Smooth muscle cell (in vitro differentiated cells): ENCODE measurements around the gene TLE3. TPM values are rescaled to one million over a fixed set of nuclear protein-coding genes. Genes with fewer than 3 reads are reported as not detected.
A peak's percentile ranks its signal among the peaks of the same experiment; 100 is the strongest.

Experiments used
- DNase-seq: peaks from one replicate; lab custom pipeline; 2025; ENCODE audit not compliant: unreplicated experiment; lab: John Stamatoyannopoulos, UW
- H2AFZ ChIP-seq: fragments of 200-600 bp; sonication (generic); 2 replicates; pipeline ENCODE4 v1.6.0; 2016; ENCODE audit warnings: antibody characterized with exemption, low read depth, mild to moderate bottlenecking
- H3F3A ChIP-seq: fragments of 200-600 bp; sonication (generic); 2 replicates; pipeline ENCODE4 v1.6.0; 2017; ENCODE audit warnings: antibody characterized with exemption, low read depth
- H3K27ac ChIP-seq: fragments of 200-600 bp; sonication (generic); 2 replicates; pipeline ENCODE4 v1.5.1; 2016; ENCODE audit warnings: low read depth, mild to moderate bottlenecking
- H3K27me3 ChIP-seq: fragments of 200-600 bp; sonication (generic); 2 replicates; pipeline ENCODE4 v1.6.1; 2016; ENCODE audit warnings: low read depth, mild to moderate bottlenecking
- H3K36me3 ChIP-seq: fragments of 200-600 bp; sonication (generic); 2 replicates; pipeline ENCODE4 v1.5.1; 2016; ENCODE audit warnings: low read depth
- H3K4me1 ChIP-seq: fragments of 200-600 bp; sonication (generic); 2 replicates; pipeline ENCODE4 v1.5.1; 2016; ENCODE audit warnings: low read depth
- H3K4me2 ChIP-seq: fragments of 200-600 bp; sonication (generic); 2 replicates; pipeline ENCODE4 v1.6.0; 2016; ENCODE audit warnings: mild to moderate bottlenecking
- H3K4me3 ChIP-seq: fragments of 200-600 bp; sonication (generic); 2 replicates; pipeline ENCODE4 v1.5.1; 2016; ENCODE audit warnings: mild to moderate bottlenecking
- H3K79me2 ChIP-seq: fragments of 200-600 bp; sonication (generic); 2 replicates; pipeline ENCODE4 v1.6.0; 2016; ENCODE audit warnings: low read depth, mild to moderate bottlenecking
- H3K9ac ChIP-seq: fragments of 200-600 bp; sonication (generic); 2 replicates; pipeline ENCODE4 v1.6.0; 2016; ENCODE audit warnings: low read depth
- H3K9me3 ChIP-seq: fragments of 200-600 bp; sonication (generic); replicated peaks from 2 replicates; pipeline ENCODE4 v1.5.1; 2016; ENCODE audit warnings: low read depth
- H4K20me1 ChIP-seq: fragments of 200-600 bp; sonication (generic); 2 replicates; pipeline ENCODE4 v1.6.0; 2016; ENCODE audit warnings: low read depth
- WGBS: methylation state at CpG from one replicate; pipeline ENCODE4 v1.1.7; 2016; ENCODE audit warnings: low lambda C conversion rate; 5-methylcytosine and 5-hydroxymethylcytosine counted together
- polyA plus RNA-seq: library from polyadenylated mRNA; unstranded; fragments of >200 nt; fragmentation: Nextera tagmentation; extraction: Ambion mirVana; gene quantifications from 2 replicates; pipeline ENCODE4 v1.2.1, GENCODE V29; 2016
- total RNA-seq: library from RNA; depleted of rRNA; stranded (reverse); fragments of >200 nt; gene quantifications from 2 replicates; pipeline ENCODE4 v1.2.3, GENCODE V29; 2014
- TF ChIP-seq, protein P1 (sequence below): fragments of 200-600 bp; sonication (generic); IDR thresholded peaks from 2 replicates; pipeline ENCODE4 v1.5.1; 2017; ENCODE audit warnings: borderline replicate concordance, mild to moderate bottlenecking, antibody characterized with exemption; ENCODE audit not compliant: insufficient read depth, poor library complexity, severe bottlenecking

TLE3 gene
- total and polyA plus RNA-seq, 2 experiments from 2014 or later: 50.9 to 53.2 TPM

DNA sequence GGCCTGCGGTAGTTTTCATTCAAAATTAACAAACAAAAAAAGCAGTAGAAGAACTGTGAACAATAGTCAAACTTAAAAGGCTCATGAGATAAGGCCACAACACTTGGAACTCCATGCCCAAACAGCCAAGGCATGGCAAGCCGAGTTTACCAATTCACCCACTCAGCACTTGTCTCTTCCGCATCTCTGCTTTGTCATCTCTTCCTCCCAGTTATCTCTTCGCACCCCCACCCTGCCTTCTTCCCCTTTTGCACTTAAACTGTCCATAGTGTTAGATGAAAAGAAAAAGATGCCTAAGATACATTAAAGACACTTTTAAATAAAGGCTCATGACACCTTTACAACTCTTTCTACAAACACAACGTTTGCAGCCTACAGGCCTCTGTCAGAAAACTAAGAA is 11.1 kb downstream of the TLE3 start:
- no peaks in the 10 kb centered on the region for H3K9me3 ChIP-seq
- TF ChIP-seq, protein P1, sequence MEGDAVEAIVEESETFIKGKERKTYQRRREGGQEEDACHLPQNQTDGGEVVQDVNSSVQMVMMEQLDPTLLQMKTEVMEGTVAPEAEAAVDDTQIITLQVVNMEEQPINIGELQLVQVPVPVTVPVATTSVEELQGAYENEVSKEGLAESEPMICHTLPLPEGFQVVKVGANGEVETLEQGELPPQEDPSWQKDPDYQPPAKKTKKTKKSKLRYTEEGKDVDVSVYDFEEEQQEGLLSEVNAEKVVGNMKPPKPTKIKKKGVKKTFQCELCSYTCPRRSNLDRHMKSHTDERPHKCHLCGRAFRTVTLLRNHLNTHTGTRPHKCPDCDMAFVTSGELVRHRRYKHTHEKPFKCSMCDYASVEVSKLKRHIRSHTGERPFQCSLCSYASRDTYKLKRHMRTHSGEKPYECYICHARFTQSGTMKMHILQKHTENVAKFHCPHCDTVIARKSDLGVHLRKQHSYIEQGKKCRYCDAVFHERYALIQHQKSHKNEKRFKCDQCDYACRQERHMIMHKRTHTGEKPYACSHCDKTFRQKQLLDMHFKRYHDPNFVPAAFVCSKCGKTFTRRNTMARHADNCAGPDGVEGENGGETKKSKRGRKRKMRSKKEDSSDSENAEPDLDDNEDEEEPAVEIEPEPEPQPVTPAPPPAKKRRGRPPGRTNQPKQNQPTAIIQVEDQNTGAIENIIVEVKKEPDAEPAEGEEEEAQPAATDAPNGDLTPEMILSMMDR: no peak
- H3K36me3 ChIP-seq: peaks cover 7% of the 10 kb centered on the region
- H3K9ac ChIP-seq: no peak overlapping the region
- peaks cover 100% of the 10 kb centered on the region for H4K20me1 ChIP-seq
- no peak overlapping the region for H2AFZ ChIP-seq
- H3K79me2 ChIP-seq: peaks cover 97% of the 10 kb centered on the region
- DNase-seq: no peak
- H3F3A ChIP-seq: peaks cover 35% of the 10 kb centered on the region
- H3K27ac ChIP-seq: no peak overlapping the region
- no peak overlapping the region for H3K4me2 ChIP-seq
- peaks cover 66% of the 10 kb centered on the region for H3K4me1 ChIP-seq
- H3K27me3 ChIP-seq: no peaks in the 10 kb centered on the region
- 69% methylated on average over 5 of the region's 5 CpGs for WGBS
- H3K4me3 ChIP-seq: no peak overlapping the region

GRCh38 chr15:70084461-70084860 is 13.3 kb downstream of the TLE3 start:
- no peak for DNase-seq
- Histone ChIP-seq H3K4me3 (no peak overlapping the region), H3K4me1 (peaks cover 53% of the 10 kb centered on the region), H3K79me2 (peaks cover 96% of the 10 kb centered on the region), H4K20me1 (peaks cover 100% of the 10 kb centered on the region), H3K27me3 (no peaks in the 10 kb centered on the region), H3K4me2 (no peak overlapping the region), H2AFZ (no peak overlapping the region), H3F3A (peaks cover 15% of the 10 kb centered on the region), H3K9me3 (no peaks in the 10 kb centered on the region), H3K27ac (no peak overlapping the region), H3K36me3 (peaks cover 7% of the 10 kb centered on the region), H3K9ac (no peak overlapping the region)
- TF ChIP-seq, protein P1: no peak
- WGBS: 64% methylated on average over 6 of the region's 6 CpGs

GRCh38 chr15:70083946-70084345 is 13.8 kb downstream of the TLE3 start:
- no peak for DNase-seq
- Histone ChIP-seq H3K36me3 (peaks cover 7% of the 10 kb centered on the region), H3K27me3 (no peaks in the 10 kb centered on the region), H3K79me2 (peaks cover 96% of the 10 kb centered on the region), H2AFZ (no peak overlapping the region), H3K4me3 (no peak overlapping the region), H3K9ac (no peak overlapping the region), H4K20me1 (peaks cover 100% of the 10 kb centered on the region), H3K27ac (no peak overlapping the region), H3K4me2 (peak overlapping the region; percentile 21), H3F3A (peaks cover 12% of the 10 kb centered on the region), H3K9me3 (no peaks in the 10 kb centered on the region), H3K4me1 (peaks cover 48% of the 10 kb centered on the region)
- WGBS: 88% methylated on average over 1 of the region's 1 CpG
- TF ChIP-seq, protein P1: no peak

- H3F3A ChIP-seq: peaks cover 8% of the 10 kb centered on the region
- no peak overlapping the region for H3K4me3 ChIP-seq
- H3K9ac ChIP-seq: no peak overlapping the region
- H3K36me3 ChIP-seq: peaks cover 7% of the 10 kb centered on the region
- no peak overlapping the region for H2AFZ ChIP-seq
- H3K4me1 ChIP-seq: peaks cover 43% of the 10 kb centered on the region
- TF ChIP-seq, protein P1: no peak
- WGBS: 40% methylated on average over 1 of the region's 1 CpG
- peaks cover 98% of the 10 kb centered on the region for H3K79me2 ChIP-seq
- no peaks in the 10 kb centered on the region for H3K27me3 ChIP-seq
- H4K20me1 ChIP-seq: peaks cover 100% of the 10 kb centered on the region
- H3K4me2 ChIP-seq: peak overlapping the region; percentile 21
- H3K9me3 ChIP-seq: no peaks in the 10 kb centered on the region
- no peak overlapping the region for H3K27ac ChIP-seq
- no peak for DNase-seq
These were observed 14.3 kb downstream of the TLE3 start for GRCh38 chr15:70083418-70083817.
